Smooth muscle cell of the brain vasculature (primary cell): ENCODE results near the gene LRRC36.
"Not testable (repeated sequence)": the region's sequence is repeated elsewhere in the genome, so short reads cannot be mapped to it uniquely, and the experiment has no call there.

Experiments used
- DNase-seq: peaks from one replicate; pipeline ENCODE4 v3.0.0-alpha.2; 2012; ENCODE audit warnings: low read depth, low spot score

LRRC36 gene

GRCh38 chr16:67403976-67404555, 77.5 kb downstream of the LRRC36 start:
- DNase-seq, result no peak

- DNase-seq, result no peak
Observed at GRCh38 chr16:67404740-67405226, 78.2 kb downstream of the LRRC36 start.

- DNase-seq, result no peak
Observed at GRCh38 chr16:67405336-67405735, 78.7 kb downstream of the LRRC36 start.

- peak; percentile 58 for DNase-seq
Observed at GRCh38 chr16:67406111-67406971, 79.7 kb downstream of the LRRC36 start.

GRCh38 chr16:67407176-67407787, 80.7 kb downstream of the LRRC36 start:
- no peak for DNase-seq

GRCh38 chr16:67407788-67408452, 81.3 kb downstream of the LRRC36 start:
- no peak for DNase-seq

GRCh38 chr16:67409631-67410030, 83.0 kb downstream of the LRRC36 start:
- DNase-seq, result no peak

GRCh38 chr16:67411339-67411738, 84.7 kb downstream of the LRRC36 start:
- no peak for DNase-seq

- no peak for DNase-seq
Observed at GRCh38 chr16:67412294-67412693, 85.7 kb downstream of the LRRC36 start.

- no peak for DNase-seq
Observed at GRCh38 chr16:67413978-67414911, 87.6 kb downstream of the LRRC36 start.

GRCh38 chr16:67415421-67415820, 88.8 kb downstream of the LRRC36 start:
- not testable (repeated sequence) for DNase-seq

- no peak for DNase-seq
Observed at GRCh38 chr16:67415872-67416793, 89.5 kb downstream of the LRRC36 start, which contains the start of gene ZDHHC1. Gene ZDHHC1, minus strand, starts transcription at chr16:67416477. Its CDS starts 8,702 bp downstream, at chr16:67407775.

- DNase-seq, result no peak
Observed at GRCh38 chr16:67417333-67418061, 90.9 kb downstream of the LRRC36 start.

- DNase-seq, result no peak
Observed at GRCh38 chr16:67419502-67419901, 92.9 kb downstream of the LRRC36 start.

GRCh38 chr16:67419931-67420330, 93.3 kb downstream of the LRRC36 start:
- DNase-seq, result no peak

- no peak for DNase-seq
Observed at GRCh38 chr16:67421030-67421429, 94.4 kb downstream of the LRRC36 start.

- no peak for DNase-seq
Observed at GRCh38 chr16:67423015-67423414, 96.4 kb downstream of the LRRC36 start.

GRCh38 chr16:67423611-67424260, 97.1 kb downstream of the LRRC36 start:
- DNase-seq, result no peak

GRCh38 chr16:67424261-67424615, 97.6 kb downstream of the LRRC36 start:
- no peak for DNase-seq
